Peyer's patch (tissue), 4 donors: ENCODE measurements around the gene MAS1. TPM values are rescaled to one million over a fixed set of nuclear protein-coding genes. Genes with fewer than 3 reads are reported as not detected.

Source experiments
- DNase-seq, 3 donors: peaks; one replicate each; pipeline ENCODE4 v3.0.0-alpha.2; 2017 to 2019
- H3K27ac ChIP-seq, 4 donors: fragments of 200-600 bp; sonication (generic); one replicate each; pipeline ENCODE4 v1.5.1; 2016 to 2019
- H3K27me3 ChIP-seq, 2 donors: fragments of 200-600 bp; sonication (generic); one replicate each; pipeline ENCODE4 v1.5.1; 2019
- H3K36me3 ChIP-seq, 3 donors: fragments of 200-600 bp; sonication (generic); one replicate each; pipeline ENCODE4 v1.5.1; 2016 to 2019
- H3K4me1 ChIP-seq, 4 donors: fragments of 200-600 bp; sonication (generic); one replicate each; pipeline ENCODE4 v1.5.1; 2016 to 2019
- H3K4me3 ChIP-seq, 4 donors: fragments of 200-600 bp; sonication (generic); 1 replicate in 3 of 4; 2 replicates in 1 of 4; pipeline ENCODE4 v1.5.1; 2016 to 2019; ENCODE audit warnings: mild to moderate bottlenecking in 1 of 4
- H3K9me3 ChIP-seq, 4 donors: fragments of 200-600 bp; sonication (generic); one replicate each; pipeline ENCODE4 v1.5.1; 2016 to 2019; ENCODE audit warnings: mild to moderate bottlenecking in 1 of 4
- POLR2A ChIP-seq, 2 donors: fragments of 450-650 bp; IDR thresholded peaks; one replicate each; pipeline ENCODE4 v1.5.1; 2017; ENCODE audit warnings: antibody characterized with exemption in 2 of 2, mild to moderate bottlenecking in 2 of 2, moderate library complexity in 2 of 2
- total RNA-seq, 4 donors: library from RNA; depleted of rRNA; stranded (reverse); fragments of >200 nt; gene quantifications; one replicate each; pipeline ENCODE4 v1.1.0, GENCODE V29; 2016
- TF ChIP-seq, protein P1 (sequence below), 6 experiments: fragments of 450-650 bp in 4 of 6; fragments of 200-600 bp in 2 of 6; sonication (generic) in 1 of 6; IDR thresholded peaks; one replicate each; pipeline ENCODE4 v1.5.1; 2017 to 2019; ENCODE audit warnings: antibody characterized with exemption in 6 of 6, mild to moderate bottlenecking in 3 of 6, moderate library complexity in 1 of 6

Gene MAS1
- total RNA-seq, 4 donors from 2014 or later, result not detected

DNA sequence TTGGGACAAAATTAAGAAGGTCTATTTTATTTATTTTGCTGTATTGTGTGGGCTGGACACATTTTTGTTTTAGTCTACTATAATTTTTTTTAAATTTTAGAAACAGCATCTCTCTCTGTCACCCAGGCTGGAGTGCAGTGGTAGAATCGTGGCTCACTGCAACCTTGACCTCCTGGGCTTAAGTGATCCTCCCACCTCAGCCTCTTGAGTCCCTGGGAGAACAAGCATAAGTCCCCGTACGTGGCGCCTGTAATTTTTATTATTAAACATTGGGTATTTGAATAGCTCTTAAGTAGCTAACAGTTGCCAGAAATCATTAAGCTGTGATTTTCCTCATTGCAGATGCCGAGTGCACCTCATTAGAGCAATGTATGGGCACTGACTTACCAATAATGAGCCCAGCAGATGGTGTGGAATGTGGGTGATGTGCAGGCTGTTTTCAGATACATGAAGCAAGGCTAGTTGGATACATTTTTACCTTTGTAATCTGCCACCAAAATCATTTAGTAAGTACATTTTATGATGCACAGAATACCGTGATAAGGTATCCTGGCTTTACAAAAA lies 10.3 kb upstream of the MAS1 start:
- Histone ChIP-seq H3K36me3 (no peaks in the 10 kb centered on the region), H3K9me3 (no peaks in the 10 kb centered on the region)
- TF ChIP-seq, protein P1, sequence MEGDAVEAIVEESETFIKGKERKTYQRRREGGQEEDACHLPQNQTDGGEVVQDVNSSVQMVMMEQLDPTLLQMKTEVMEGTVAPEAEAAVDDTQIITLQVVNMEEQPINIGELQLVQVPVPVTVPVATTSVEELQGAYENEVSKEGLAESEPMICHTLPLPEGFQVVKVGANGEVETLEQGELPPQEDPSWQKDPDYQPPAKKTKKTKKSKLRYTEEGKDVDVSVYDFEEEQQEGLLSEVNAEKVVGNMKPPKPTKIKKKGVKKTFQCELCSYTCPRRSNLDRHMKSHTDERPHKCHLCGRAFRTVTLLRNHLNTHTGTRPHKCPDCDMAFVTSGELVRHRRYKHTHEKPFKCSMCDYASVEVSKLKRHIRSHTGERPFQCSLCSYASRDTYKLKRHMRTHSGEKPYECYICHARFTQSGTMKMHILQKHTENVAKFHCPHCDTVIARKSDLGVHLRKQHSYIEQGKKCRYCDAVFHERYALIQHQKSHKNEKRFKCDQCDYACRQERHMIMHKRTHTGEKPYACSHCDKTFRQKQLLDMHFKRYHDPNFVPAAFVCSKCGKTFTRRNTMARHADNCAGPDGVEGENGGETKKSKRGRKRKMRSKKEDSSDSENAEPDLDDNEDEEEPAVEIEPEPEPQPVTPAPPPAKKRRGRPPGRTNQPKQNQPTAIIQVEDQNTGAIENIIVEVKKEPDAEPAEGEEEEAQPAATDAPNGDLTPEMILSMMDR (IDR thresholded peaks at IDR 0.05), result no peak
- no peak for TF ChIP-seq POLR2A (IDR thresholded peaks at IDR 0.05)

DNA sequence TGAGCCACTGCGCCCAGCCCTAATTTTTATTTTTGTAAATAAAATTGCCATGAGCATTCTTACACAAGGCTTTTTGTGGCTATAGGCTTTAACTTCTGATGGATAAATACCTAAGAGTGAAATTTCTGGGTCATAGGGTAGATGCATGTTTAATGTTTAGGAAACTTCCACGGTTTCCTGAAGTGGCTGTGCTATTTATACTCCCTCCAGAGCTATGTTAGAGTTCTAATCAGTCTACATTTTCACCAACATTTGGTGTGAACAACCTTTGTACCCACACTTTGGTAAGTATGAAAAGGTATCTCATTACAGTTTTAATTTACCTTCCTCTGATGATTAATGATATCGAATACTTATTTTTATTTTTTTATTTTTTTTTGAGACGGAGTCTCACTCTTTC lies 6.1 kb upstream of the MAS1 start:
- Histone ChIP-seq H3K4me1 (no peaks in the 10 kb centered on the region), H3K9me3 (no peaks in the 10 kb centered on the region), H3K4me3 (no peak overlapping the region), H3K27ac (no peak overlapping the region), H3K36me3 (no peaks in the 10 kb centered on the region), H3K27me3 (no peaks in the 10 kb centered on the region)
- TF ChIP-seq POLR2A (IDR thresholded peaks at IDR 0.05), result no peak
- TF ChIP-seq, protein P1 (IDR thresholded peaks at IDR 0.05), result no peak
- no peak for DNase-seq

More for the DNA sequence above, 10.3 kb upstream of the MAS1 start:
- Histone ChIP-seq H3K27ac (no peak overlapping the region), H3K4me1 (no peaks in the 10 kb centered on the region), H3K4me3 (no peak overlapping the region), H3K27me3 (no peaks in the 10 kb centered on the region)
- no peak for DNase-seq

DNA sequence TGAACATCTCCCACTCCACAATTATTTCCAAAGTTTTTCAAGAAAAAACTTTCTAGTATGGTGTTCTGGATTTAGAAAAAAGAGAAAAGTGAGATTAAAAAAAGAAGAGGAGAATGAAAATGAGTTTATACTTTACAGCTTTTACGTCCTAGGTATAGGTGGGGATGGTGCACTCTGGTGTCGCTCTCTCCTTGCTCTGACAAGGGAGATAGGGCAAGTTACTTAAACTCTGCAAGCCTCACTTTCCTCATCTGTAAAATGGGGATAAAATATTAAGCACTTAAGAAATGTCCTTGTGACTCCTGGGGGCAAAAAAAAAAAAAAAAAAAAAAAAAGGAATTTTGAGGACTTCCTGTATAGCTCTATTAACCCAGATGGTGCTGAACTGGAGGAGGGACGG lies 4.5 kb upstream of the MAS1 start:
- H3K4me1 ChIP-seq, result no peaks in the 10 kb centered on the region
- H3K4me3 ChIP-seq, result no peak overlapping the region

DNA sequence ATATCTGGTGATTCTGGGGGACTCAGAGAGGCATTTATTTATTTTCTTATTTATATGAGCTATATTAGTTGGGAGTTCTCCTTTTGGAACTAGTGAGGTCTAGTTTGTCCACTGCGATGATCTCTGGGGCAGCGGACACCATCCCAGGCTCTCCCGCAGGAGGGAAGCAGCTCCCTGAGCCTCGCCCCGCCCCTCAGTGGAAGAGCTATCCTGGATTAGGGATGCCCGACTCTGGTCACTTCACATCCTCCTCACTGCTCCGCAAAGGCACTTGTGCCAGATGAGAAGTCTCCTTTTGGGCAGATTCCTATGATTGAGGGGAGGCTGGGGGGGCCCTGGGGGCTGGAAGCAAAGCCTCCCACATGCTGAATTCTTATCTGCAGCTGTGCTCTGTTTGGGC lies 3.6 kb upstream of the MAS1 start:
- H3K27ac ChIP-seq, result no peak overlapping the region
- DNase-seq, result no peak
- no peaks in the 10 kb centered on the region for H3K9me3 ChIP-seq
- H3K4me3 ChIP-seq, result no peak overlapping the region
- H3K27me3 ChIP-seq, result peaks cover 0 to 3% of the 10 kb centered on the region in 2 donors
- TF ChIP-seq, protein P1 (IDR thresholded peaks at IDR 0.05), result no peak
- no peak for TF ChIP-seq POLR2A (IDR thresholded peaks at IDR 0.05)
- H3K4me1 ChIP-seq, result no peaks in the 10 kb centered on the region
- H3K36me3 ChIP-seq, result no peaks in the 10 kb centered on the region

More for the DNA sequence above, 4.5 kb upstream of the MAS1 start:
- H3K27ac ChIP-seq, result no peak overlapping the region
- H3K27me3 ChIP-seq, result no peaks in the 10 kb centered on the region
- no peaks in the 10 kb centered on the region for H3K36me3 ChIP-seq
- no peaks in the 10 kb centered on the region for H3K9me3 ChIP-seq
- no peak for TF ChIP-seq POLR2A (IDR thresholded peaks at IDR 0.05)
- TF ChIP-seq, protein P1 (IDR thresholded peaks at IDR 0.05), result no peak
- DNase-seq, result no peak

DNA sequence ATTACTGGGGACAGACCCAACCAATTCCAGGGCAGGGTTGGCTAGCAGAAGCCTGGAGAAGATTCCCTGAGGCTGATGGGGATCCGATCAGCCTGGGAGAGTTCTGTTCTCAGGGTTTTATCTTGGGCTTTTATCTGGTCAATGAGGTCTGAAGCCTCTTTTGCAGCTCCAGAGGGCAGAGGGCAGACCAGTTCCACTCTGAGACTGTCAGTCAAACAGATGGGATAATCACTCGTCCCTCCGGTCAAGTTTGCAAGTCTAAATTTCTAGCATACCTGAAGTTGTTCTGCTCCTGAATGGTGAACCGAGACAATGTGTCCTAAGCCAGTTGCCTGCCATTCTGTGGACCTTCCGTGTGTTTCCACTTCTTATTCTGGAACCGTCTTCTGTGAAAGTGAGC lies 3.0 kb upstream of the MAS1 start:
- Histone ChIP-seq H3K9me3 (no peaks in the 10 kb centered on the region), H3K4me1 (no peaks in the 10 kb centered on the region), H3K27me3 (peaks cover 0 to 3% of the 10 kb centered on the region in 2 donors), H3K27ac (no peak overlapping the region), H3K4me3 (no peak overlapping the region), H3K36me3 (no peaks in the 10 kb centered on the region)
- TF ChIP-seq POLR2A (IDR thresholded peaks at IDR 0.05), result no peak
- TF ChIP-seq, protein P1 (IDR thresholded peaks at IDR 0.05), result no peak
- no peak for DNase-seq

DNA sequence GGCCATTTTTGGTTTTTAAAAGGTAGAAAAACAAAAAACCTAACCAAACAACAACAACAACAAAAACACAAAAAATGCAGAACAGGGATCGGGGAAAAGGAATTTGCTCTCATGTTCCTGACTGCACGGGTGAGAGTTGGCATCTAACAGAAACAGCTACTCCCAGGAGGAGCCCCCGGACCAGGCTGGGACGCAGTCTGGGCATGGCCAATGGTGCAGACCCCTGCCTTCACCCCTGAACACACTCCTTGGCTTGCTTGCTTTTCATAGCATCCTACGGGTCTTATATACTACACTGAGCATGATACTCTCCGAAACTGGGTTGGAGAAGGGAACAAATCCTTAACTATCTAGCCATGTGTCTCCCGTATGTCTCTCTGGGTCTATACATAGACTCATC lies 587 bp upstream of the MAS1 start:
- no peaks in the 10 kb centered on the region for H3K9me3 ChIP-seq
- H3K27me3 ChIP-seq, result peaks cover 0 to 3% of the 10 kb centered on the region in 2 donors
- no peak overlapping the region for H3K4me3 ChIP-seq
- DNase-seq, result no peak
- H3K27ac ChIP-seq, result no peak overlapping the region
- no peaks in the 10 kb centered on the region for H3K36me3 ChIP-seq
- TF ChIP-seq, protein P1 (IDR thresholded peaks at IDR 0.05), result no peak
- TF ChIP-seq POLR2A (IDR thresholded peaks at IDR 0.05), result no peak
- H3K4me1 ChIP-seq, result no peaks in the 10 kb centered on the region
